ENCODE data around the gene RAB26. TPM values are rescaled to one million over a fixed set of nuclear protein-coding genes. Genes with fewer than 3 reads are reported as not detected.

The RAB26 gene
- total and polyA plus RNA-seq, 2 experiments from 2014 or later: 4.1 to 8.7 TPM

- Mint-ChIP-seq H3K4me3 (no peak overlapping the region), H3K27me3 (ENCODE audit: insufficient read depth, low read depth, poor library complexity) (peaks cover 16% of the 10 kb centered on the region), H3K9me3 (no peaks in the 10 kb centered on the region; the same call in 1 of the 3 replicates), H3K27ac (no peak overlapping the region), H3K4me1 (peaks cover 28% of the 10 kb centered on the region), H3K36me3 (ENCODE audit: low read depth) (peaks cover 24% of the 10 kb centered on the region)
- Histone ChIP-seq H3K79me2 (replicated peaks; ENCODE audit: insufficient read depth) (peaks cover 70% of the 10 kb centered on the region), H2AFZ (no peak overlapping the region), H3K4me2 (no peak overlapping the region), H3K4me1 (ENCODE audit: insufficient read depth) (peaks cover 15% of the 10 kb centered on the region; the same call in 1 of the 2 replicates), H4K20me1 (replicated peaks; ENCODE audit: insufficient read depth) (peaks cover 5% of the 10 kb centered on the region), H3K36me3 (ENCODE audit: insufficient read depth) (peaks cover 2% of the 10 kb centered on the region; the same call in 1 of the 2 replicates), H3K4me3 (no peak overlapping the region), H3K27ac (ENCODE audit: low read depth) (no peak overlapping the region), H3K9me2 (ENCODE audit: insufficient read depth) (no peaks in the 10 kb centered on the region), H3K27me3 (ENCODE audit: insufficient read depth) (no peaks in the 10 kb centered on the region), H3F3A (replicated peaks; ENCODE audit: low read depth) (peaks cover 13% of the 10 kb centered on the region; the same call in 1 of the 2 replicates)
- ATAC-seq: peak; percentile 10; the same call in 2 of the 3 replicates
- no peak for DNase-seq (ENCODE audit: low spot score)
- TF ChIP-seq JUNB (IDR thresholded peaks at IDR 0.05; ENCODE audit: unreplicated experiment) (no peak), ZNF462 (CRISPR knock-in tag; IDR thresholded peaks at IDR 0.05) (no peak), ETS1 (IDR thresholded peaks at IDR 0.05) (no peak), CTCF (conservative IDR thresholded peaks at IDR 0.05; ENCODE audit: low read depth in 2 of 2) (no peak), ZNF114 (CRISPR knock-in tag; IDR thresholded peaks at IDR 0.05) (no peak), EZH2 (IDR thresholded peaks at IDR 0.05; ENCODE audit: low read depth, unreplicated experiment) (no peak), REST (IDR thresholded peaks at IDR 0.05; ENCODE audit: unreplicated experiment) (no peak), STAT1 (IDR thresholded peaks at IDR 0.05; ENCODE audit: unreplicated experiment) (no peak), EZH2phosphoT487 (IDR thresholded peaks at IDR 0.05; ENCODE audit: unreplicated experiment) (no peak), NANOG (IDR thresholded peaks at IDR 0.05; ENCODE audit: borderline replicate concordance) (no peak), ZNF331 (CRISPR knock-in tag; IDR thresholded peaks at IDR 0.05; ENCODE audit: low read depth) (no peak), CREB1 (CRISPR knock-in tag; IDR thresholded peaks at IDR 0.05; ENCODE audit: low read depth) (no peak), POLR2AphosphoS5 (IDR thresholded peaks at IDR 0.05; ENCODE audit: low read depth) (no peak)
Observed at GRCh38 chr16:2160915-2161551, 12.6 kb downstream of the RAB26 start.

All from GM23338 (cell line).